Neutrophil (primary cell): ENCODE measurements around the gene MS4A2.

Experiments used
- H3K27ac ChIP-seq: fragments of 200-600 bp; sonication (generic); 2 replicates; pipeline ENCODE4 v1.5.1; 2016; ENCODE audit warnings: mild to moderate bottlenecking, moderate library complexity
- H3K27me3 ChIP-seq: fragments of 200-600 bp; sonication (generic); 2 replicates; pipeline ENCODE4 v1.6.0; 2016; ENCODE audit warnings: mild to moderate bottlenecking
- H3K36me3 ChIP-seq: fragments of 200-600 bp; sonication (generic); 2 replicates; pipeline ENCODE4 v1.5.1; 2017
- H3K4me1 ChIP-seq, 2 experiments: fragments of 200-600 bp in 1 of 2; sonication (generic) in 1 of 2; 1 replicate in 1 of 2; 2 replicates in 1 of 2; pipeline versions ENCODE4 v1.5.1 to v1.6.1; 2013 to 2016; ENCODE audit warnings: low read depth in 1 of 2, low read length in 1 of 2, mild to moderate bottlenecking in 1 of 2, moderate library complexity in 1 of 2; ENCODE audit not compliant: control insufficient read depth in 1 of 2, insufficient read depth in 1 of 2
- H3K4me3 ChIP-seq, 2 experiments: fragments of 200-600 bp in 1 of 2; sonication (generic) in 1 of 2; 1 replicate in 1 of 2; 2 replicates in 1 of 2; pipeline ENCODE4 v1.5.1; 2013 to 2016; ENCODE audit warnings: low read depth in 1 of 2, low read length in 1 of 2, mild to moderate bottlenecking in 1 of 2, moderate library complexity in 1 of 2
- H3K9me3 ChIP-seq: fragments of 200-600 bp; sonication (generic); 2 replicates; pipeline ENCODE4 v1.5.1; 2016
- TF ChIP-seq, protein P1 (sequence below): fragments of 200-600 bp; sonication (generic); IDR thresholded peaks from 2 replicates; pipeline ENCODE4 v1.5.1; 2016; ENCODE audit warnings: antibody characterized with exemption

The MS4A2 gene

DNA sequence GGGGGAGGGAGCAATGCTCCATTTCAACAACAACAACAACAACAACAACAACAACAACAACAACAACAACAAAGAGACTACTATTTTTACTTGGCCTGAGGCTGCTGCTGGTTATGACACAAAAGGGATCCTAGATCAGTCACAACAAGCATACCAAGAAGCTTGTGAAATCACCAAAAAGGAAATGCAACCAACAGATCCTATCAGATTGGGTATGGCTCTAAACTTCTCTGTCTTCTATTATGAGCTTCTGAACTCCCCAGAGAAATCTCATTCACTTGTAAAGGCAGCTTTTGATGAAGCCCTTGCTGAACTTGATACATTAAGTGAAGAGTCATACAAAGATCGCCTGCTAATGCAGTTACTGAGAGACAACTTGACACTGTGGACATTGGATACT, 10.5 kb upstream of the MS4A2 start:
- no peaks in the 10 kb centered on the region for H3K9me3 ChIP-seq
- H3K36me3 ChIP-seq, result no peaks in the 10 kb centered on the region
- peaks cover 6 to 8% of the 10 kb centered on the region in 2 experiments for H3K4me1 ChIP-seq
- H3K4me3 ChIP-seq, result no peak overlapping the region
- TF ChIP-seq, protein P1, sequence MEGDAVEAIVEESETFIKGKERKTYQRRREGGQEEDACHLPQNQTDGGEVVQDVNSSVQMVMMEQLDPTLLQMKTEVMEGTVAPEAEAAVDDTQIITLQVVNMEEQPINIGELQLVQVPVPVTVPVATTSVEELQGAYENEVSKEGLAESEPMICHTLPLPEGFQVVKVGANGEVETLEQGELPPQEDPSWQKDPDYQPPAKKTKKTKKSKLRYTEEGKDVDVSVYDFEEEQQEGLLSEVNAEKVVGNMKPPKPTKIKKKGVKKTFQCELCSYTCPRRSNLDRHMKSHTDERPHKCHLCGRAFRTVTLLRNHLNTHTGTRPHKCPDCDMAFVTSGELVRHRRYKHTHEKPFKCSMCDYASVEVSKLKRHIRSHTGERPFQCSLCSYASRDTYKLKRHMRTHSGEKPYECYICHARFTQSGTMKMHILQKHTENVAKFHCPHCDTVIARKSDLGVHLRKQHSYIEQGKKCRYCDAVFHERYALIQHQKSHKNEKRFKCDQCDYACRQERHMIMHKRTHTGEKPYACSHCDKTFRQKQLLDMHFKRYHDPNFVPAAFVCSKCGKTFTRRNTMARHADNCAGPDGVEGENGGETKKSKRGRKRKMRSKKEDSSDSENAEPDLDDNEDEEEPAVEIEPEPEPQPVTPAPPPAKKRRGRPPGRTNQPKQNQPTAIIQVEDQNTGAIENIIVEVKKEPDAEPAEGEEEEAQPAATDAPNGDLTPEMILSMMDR, result no peak
- no peak overlapping the region for H3K27ac ChIP-seq
- no peaks in the 10 kb centered on the region for H3K27me3 ChIP-seq

DNA sequence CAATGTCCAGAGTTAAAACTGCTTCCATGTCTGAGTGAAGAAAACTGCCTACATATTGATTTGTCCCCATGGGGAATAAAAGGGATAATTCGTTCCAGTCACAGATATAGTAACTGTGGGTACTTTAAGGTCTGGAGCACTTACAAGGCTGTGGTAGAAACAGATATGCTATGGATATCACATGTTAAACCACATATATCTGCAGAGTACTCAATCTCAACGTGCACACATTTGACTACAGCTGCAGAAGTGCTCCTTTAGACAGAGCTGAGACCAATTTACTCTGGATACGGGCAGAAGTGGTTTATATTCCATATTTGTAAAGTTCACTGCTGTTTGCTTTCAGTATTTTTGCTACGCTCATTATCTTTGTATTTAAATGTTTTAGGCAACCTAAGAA, 9.7 kb upstream of the MS4A2 start:
- peaks cover 6 to 8% of the 10 kb centered on the region in 2 experiments for H3K4me1 ChIP-seq
- no peak overlapping the region for H3K4me3 ChIP-seq
- no peaks in the 10 kb centered on the region for H3K36me3 ChIP-seq
- H3K27ac ChIP-seq, result no peak overlapping the region
- H3K9me3 ChIP-seq, result no peaks in the 10 kb centered on the region
- TF ChIP-seq, protein P1, result no peak
- no peaks in the 10 kb centered on the region for H3K27me3 ChIP-seq

DNA sequence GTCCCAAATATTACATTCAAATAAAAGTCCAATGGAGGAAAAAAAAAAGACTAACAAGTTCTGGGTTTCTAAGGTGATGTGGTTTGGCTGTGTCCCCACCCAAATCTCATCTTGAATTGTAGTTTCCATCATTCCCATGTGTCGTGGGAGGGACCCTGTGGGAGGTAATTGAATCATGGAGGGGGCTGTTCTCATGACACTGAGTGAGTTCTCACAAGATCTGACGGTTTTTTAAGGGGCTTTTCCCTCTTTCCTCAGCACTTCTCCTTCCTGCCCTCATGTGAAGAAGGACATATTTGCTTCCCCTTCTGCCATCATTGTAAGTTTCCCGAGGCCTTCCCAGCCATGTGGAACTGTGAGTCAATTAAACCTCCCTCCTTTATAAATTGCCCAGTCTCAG, 7.9 kb upstream of the MS4A2 start:
- Histone ChIP-seq H3K27ac (no peak overlapping the region), H3K4me3 (no peak overlapping the region), H3K4me1 (peaks cover 6 to 8% of the 10 kb centered on the region in 2 experiments), H3K27me3 (no peaks in the 10 kb centered on the region), H3K9me3 (no peaks in the 10 kb centered on the region), H3K36me3 (no peaks in the 10 kb centered on the region)
- TF ChIP-seq, protein P1, result no peak

DNA sequence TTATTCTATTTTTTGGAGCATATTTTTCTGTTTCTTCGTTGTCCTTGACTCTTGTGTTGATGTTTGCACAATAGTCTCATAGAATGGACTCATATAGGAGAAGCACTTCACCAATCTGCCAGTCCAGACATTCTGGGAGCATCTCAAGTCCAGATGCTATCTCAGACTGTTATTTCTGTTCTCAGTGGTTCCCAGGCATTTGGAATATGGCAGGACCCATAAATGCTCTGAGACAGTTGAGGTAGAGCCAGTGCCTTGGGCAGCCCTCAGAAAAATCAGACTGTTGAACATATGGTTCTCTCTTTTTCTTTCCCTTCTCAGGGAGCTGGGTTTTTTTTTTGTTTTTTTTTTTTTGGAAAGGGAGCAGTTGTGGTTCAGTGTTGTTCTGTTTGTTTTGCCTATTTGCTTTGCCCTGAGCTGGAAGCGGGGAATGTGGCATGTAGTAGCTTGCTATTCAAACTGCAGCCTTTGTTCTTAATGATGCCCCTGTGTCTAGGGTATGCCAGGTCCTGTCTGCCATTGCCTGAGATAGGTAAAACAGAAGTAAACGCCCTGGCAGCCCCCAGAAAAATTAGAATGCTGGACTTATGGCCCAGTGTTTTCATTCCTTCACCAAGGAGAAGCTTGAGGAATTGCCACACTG, 3.7 kb upstream of the MS4A2 start:
- H3K4me1 ChIP-seq, result no peaks in the 10 kb centered on the region
- TF ChIP-seq, protein P1, result no peak
- no peaks in the 10 kb centered on the region for H3K9me3 ChIP-seq
- no peaks in the 10 kb centered on the region for H3K27me3 ChIP-seq
- no peak overlapping the region for H3K4me3 ChIP-seq
- H3K36me3 ChIP-seq, result no peaks in the 10 kb centered on the region
- no peak overlapping the region for H3K27ac ChIP-seq

DNA sequence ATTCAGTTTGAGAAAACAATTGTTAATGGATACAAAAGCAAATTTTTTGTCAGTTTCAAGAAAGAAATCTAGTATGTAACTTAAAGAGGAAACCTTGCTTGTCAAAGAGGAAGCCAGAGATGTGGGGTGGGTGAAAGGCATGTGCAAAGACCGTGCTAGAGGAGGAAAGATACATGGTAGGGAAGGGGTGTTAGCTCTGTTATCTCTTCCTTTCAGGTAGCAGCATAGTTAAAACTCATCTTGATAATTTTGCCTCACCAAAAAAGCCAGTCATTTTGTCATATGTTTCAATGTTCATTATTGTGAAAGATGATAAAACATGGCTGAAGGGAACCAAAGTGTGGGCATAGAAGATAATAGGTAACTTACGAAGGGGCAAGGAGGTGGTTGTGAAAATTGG, 2.6 kb upstream of the MS4A2 start:
- Histone ChIP-seq H3K27me3 (no peaks in the 10 kb centered on the region), H3K9me3 (no peaks in the 10 kb centered on the region), H3K27ac (no peak overlapping the region), H3K4me3 (no peak overlapping the region), H3K36me3 (no peaks in the 10 kb centered on the region), H3K4me1 (no peaks in the 10 kb centered on the region)
- TF ChIP-seq, protein P1, result no peak
